Measurements from ENCODE around the gene BAG1.

The BAG1 gene

DNA sequence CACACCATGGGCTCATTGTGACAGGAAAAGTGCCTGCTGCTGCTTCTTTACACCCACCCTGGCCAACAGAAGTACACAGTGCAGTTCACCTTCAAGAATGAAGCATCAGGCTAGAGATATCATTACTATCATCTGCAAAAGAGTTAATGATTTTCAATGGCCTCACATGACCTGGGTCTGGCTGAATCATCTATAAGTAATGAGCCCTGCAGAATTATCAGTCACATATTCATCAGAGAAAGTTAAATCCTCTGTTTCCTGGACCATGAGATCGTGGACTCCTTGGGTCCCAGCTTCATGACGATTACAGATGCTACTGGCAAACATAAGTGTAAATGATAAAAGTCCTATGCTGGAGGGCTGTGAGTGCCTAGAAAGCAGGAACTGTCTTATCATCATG, 8.3 kb downstream of the BAG1 start:
- Histone ChIP-seq H3K4me2 (ENCODE audit: low read length, poor library complexity, severe bottlenecking) (no peak overlapping the region), H3K23ac (ENCODE audit: low read length in 2 of 2) (no peak overlapping the region), H2AK5ac (ENCODE audit: low read length, severe bottlenecking) (no peak overlapping the region), H2BK120ac (ENCODE audit: low read depth, low read length) (no peak overlapping the region), H2AFZ (ENCODE audit: low read depth, low read length) (no peak overlapping the region), H2BK15ac (ENCODE audit: low read depth, poor library complexity, severe bottlenecking) (no peak overlapping the region), H3K27me3 (ENCODE audit: control insufficient read depth in 1 of 2, insufficient read depth in 1 of 2, low read length in 2 of 2) (no peaks in the 10 kb centered on the region), H3K4me1 (ENCODE audit: control insufficient read depth, insufficient read depth, low read depth, low read length) (peaks cover 5% of the 10 kb centered on the region), H3K4me3 (ENCODE audit: insufficient read depth in 1 of 2, low read depth in 1 of 2, low read length in 2 of 2) (no peak overlapping the region), H3K27ac (ENCODE audit: low read length, poor library complexity, severe bottlenecking) (no peak overlapping the region), H4K8ac (ENCODE audit: low read length) (no peak overlapping the region), H3K4ac (ENCODE audit: low read depth in 1 of 2, low read length in 2 of 2) (no peak overlapping the region), H2BK12ac (ENCODE audit: low read length in 2 of 2) (no peak overlapping the region), H4K91ac (ENCODE audit: low read length) (no peak overlapping the region), H3K9me3 (ENCODE audit: control insufficient read depth, low read length) (no peaks in the 10 kb centered on the region), H3K18ac (ENCODE audit: low read depth in 1 of 2, low read length in 2 of 2) (no peak overlapping the region), H3K9ac (ENCODE audit: low read length) (no peak overlapping the region), H3K14ac (ENCODE audit: low read length in 2 of 2) (no peak overlapping the region), H2BK5ac (ENCODE audit: low read depth, low read length, poor library complexity, severe bottlenecking) (no peak overlapping the region), H3K79me1 (replicated peaks; ENCODE audit: low read length, poor library complexity, severe bottlenecking) (peaks cover 16% of the 10 kb centered on the region), H3K36me3 (ENCODE audit: control insufficient read depth in 1 of 2, insufficient read depth in 2 of 2, low read depth in 1 of 2, low read length in 2 of 2) (peaks cover 28 to 90% of the 10 kb centered on the region in 2 experiments)
- DNase-seq = no peak
- 100% methylated on average over 2 of the region's 2 CpGs for WGBS

DNA sequence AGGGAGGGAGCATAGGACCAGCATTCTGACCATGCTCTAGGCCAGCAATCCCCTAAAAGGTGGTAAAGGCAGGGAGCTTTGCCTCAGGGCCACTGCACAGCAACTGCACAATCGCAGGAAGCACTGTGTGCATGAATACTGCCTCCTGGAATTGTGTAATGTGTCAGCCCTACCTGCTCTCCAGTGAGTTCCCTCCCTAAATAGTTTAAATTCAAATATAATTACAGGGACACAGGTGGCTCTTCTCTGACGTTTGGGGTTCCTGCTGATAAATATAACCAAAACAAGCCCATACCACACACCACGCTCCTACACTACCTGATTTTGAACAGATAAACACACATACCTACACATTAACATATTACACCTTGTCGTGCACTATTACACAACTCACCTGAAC, 9.0 kb downstream of the BAG1 start:
- Histone ChIP-seq H3K9me3 (ENCODE audit: control insufficient read depth, low read length) (no peaks in the 10 kb centered on the region), H3K4me1 (ENCODE audit: control insufficient read depth, insufficient read depth, low read depth, low read length) (peaks cover 7% of the 10 kb centered on the region), H3K18ac (ENCODE audit: low read depth in 1 of 2, low read length in 2 of 2) (no peak overlapping the region), H3K4me3 (ENCODE audit: insufficient read depth in 1 of 2, low read depth in 1 of 2, low read length in 2 of 2) (no peak overlapping the region), H2BK15ac (ENCODE audit: low read depth, poor library complexity, severe bottlenecking) (no peak overlapping the region), H2AFZ (ENCODE audit: low read depth, low read length) (no peak overlapping the region), H2AK5ac (ENCODE audit: low read length, severe bottlenecking) (no peak overlapping the region), H2BK5ac (ENCODE audit: low read depth, low read length, poor library complexity, severe bottlenecking) (no peak overlapping the region), H3K79me1 (replicated peaks; ENCODE audit: low read length, poor library complexity, severe bottlenecking) (peaks cover 16% of the 10 kb centered on the region), H3K9ac (ENCODE audit: low read length) (no peak overlapping the region), H3K4ac (ENCODE audit: low read depth in 1 of 2, low read length in 2 of 2) (no peak overlapping the region), H4K91ac (ENCODE audit: low read length) (no peak overlapping the region), H2BK120ac (ENCODE audit: low read depth, low read length) (no peak overlapping the region), H3K36me3 (ENCODE audit: control insufficient read depth in 1 of 2, insufficient read depth in 2 of 2, low read depth in 1 of 2, low read length in 2 of 2) (peaks cover 28 to 83% of the 10 kb centered on the region in 2 experiments), H3K4me2 (ENCODE audit: low read length, poor library complexity, severe bottlenecking) (no peak overlapping the region), H3K27ac (ENCODE audit: low read length, poor library complexity, severe bottlenecking) (no peak overlapping the region), H3K23ac (ENCODE audit: low read length in 2 of 2) (no peak overlapping the region), H2BK12ac (ENCODE audit: low read length in 2 of 2) (no peak overlapping the region), H3K14ac (ENCODE audit: low read length in 2 of 2) (no peak overlapping the region), H4K8ac (ENCODE audit: low read length) (peak overlapping the region; percentile 12), H3K27me3 (ENCODE audit: control insufficient read depth in 1 of 2, insufficient read depth in 1 of 2, low read length in 2 of 2) (no peaks in the 10 kb centered on the region)
- DNase-seq = no peak
- WGBS = 93% methylated on average over 3 of the region's 4 CpGs

- Histone ChIP-seq H3K14ac (ENCODE audit: low read length in 2 of 2) (no peak overlapping the region), H3K36me3 (ENCODE audit: control insufficient read depth in 1 of 2, insufficient read depth in 2 of 2, low read depth in 1 of 2, low read length in 2 of 2) (peaks cover 28 to 78% of the 10 kb centered on the region in 2 experiments), H3K27me3 (ENCODE audit: control insufficient read depth in 1 of 2, insufficient read depth in 1 of 2, low read length in 2 of 2) (no peaks in the 10 kb centered on the region), H2BK120ac (ENCODE audit: low read depth, low read length) (no peak overlapping the region), H2AK5ac (ENCODE audit: low read length, severe bottlenecking) (no peak overlapping the region), H3K9ac (ENCODE audit: low read length) (no peak overlapping the region), H2AFZ (ENCODE audit: low read depth, low read length) (no peak overlapping the region), H3K9me3 (ENCODE audit: control insufficient read depth, low read length) (no peaks in the 10 kb centered on the region), H2BK12ac (ENCODE audit: low read length in 2 of 2) (no peak overlapping the region), H3K18ac (ENCODE audit: low read depth in 1 of 2, low read length in 2 of 2) (no peak overlapping the region), H3K23ac (ENCODE audit: low read length in 2 of 2) (no peak overlapping the region), H4K8ac (ENCODE audit: low read length) (peak overlapping the region; percentile 12), H3K27ac (ENCODE audit: low read length, poor library complexity, severe bottlenecking) (no peak overlapping the region), H4K91ac (ENCODE audit: low read length) (no peak overlapping the region), H3K79me1 (replicated peaks; ENCODE audit: low read length, poor library complexity, severe bottlenecking) (peaks cover 13% of the 10 kb centered on the region), H2BK15ac (ENCODE audit: low read depth, poor library complexity, severe bottlenecking) (no peak overlapping the region), H2BK5ac (ENCODE audit: low read depth, low read length, poor library complexity, severe bottlenecking) (no peak overlapping the region), H3K4me3 (ENCODE audit: insufficient read depth in 1 of 2, low read depth in 1 of 2, low read length in 2 of 2) (no peak overlapping the region), H3K4me2 (ENCODE audit: low read length, poor library complexity, severe bottlenecking) (no peak overlapping the region), H3K4me1 (ENCODE audit: control insufficient read depth, insufficient read depth, low read depth, low read length) (peaks cover 8% of the 10 kb centered on the region), H3K4ac (ENCODE audit: low read depth in 1 of 2, low read length in 2 of 2) (no peak overlapping the region)
- DNase-seq = no peak
- 96% methylated on average over 8 of the region's 8 CpGs for WGBS
These were observed 9.5 kb downstream of the BAG1 start for GRCh38 chr9:33255014-33255413.

DNA sequence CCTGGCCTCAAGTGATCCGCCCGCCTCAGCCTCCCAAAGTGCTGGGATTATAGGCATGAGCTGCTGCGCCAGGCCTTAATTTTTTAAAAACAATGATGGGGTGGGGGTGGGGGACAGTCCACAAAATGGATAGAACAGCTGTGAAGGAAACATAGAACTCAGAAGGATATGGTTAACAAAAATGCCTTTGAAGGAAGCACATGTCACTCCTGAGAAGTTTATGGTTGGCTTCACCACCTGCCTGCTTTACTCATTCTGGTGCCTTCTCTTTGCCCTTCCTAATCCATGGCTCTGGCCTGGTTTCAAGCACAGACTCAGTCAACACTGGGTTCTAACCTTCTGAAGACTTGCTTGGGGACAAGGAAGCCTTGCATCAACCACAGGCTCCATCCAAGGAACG, 10.3 kb downstream of the BAG1 start:
- Histone ChIP-seq H3K4ac (ENCODE audit: low read depth in 1 of 2, low read length in 2 of 2) (no peak overlapping the region), H3K23ac (ENCODE audit: low read length in 2 of 2) (no peak overlapping the region), H2AK5ac (ENCODE audit: low read length, severe bottlenecking) (no peak overlapping the region), H3K9me3 (ENCODE audit: control insufficient read depth, low read length) (no peaks in the 10 kb centered on the region), H3K4me2 (ENCODE audit: low read length, poor library complexity, severe bottlenecking) (no peak overlapping the region), H3K79me1 (replicated peaks; ENCODE audit: low read length, poor library complexity, severe bottlenecking) (peaks cover 6% of the 10 kb centered on the region), H3K14ac (ENCODE audit: low read length in 2 of 2) (no peak overlapping the region), H2BK12ac (ENCODE audit: low read length in 2 of 2) (no peak overlapping the region), H4K91ac (ENCODE audit: low read length) (no peak overlapping the region), H2BK15ac (ENCODE audit: low read depth, poor library complexity, severe bottlenecking) (no peak overlapping the region), H3K4me3 (ENCODE audit: insufficient read depth in 1 of 2, low read depth in 1 of 2, low read length in 2 of 2) (no peak overlapping the region), H3K27ac (ENCODE audit: low read length, poor library complexity, severe bottlenecking) (no peak overlapping the region), H3K18ac (ENCODE audit: low read depth in 1 of 2, low read length in 2 of 2) (no peak overlapping the region), H3K4me1 (ENCODE audit: control insufficient read depth, insufficient read depth, low read depth, low read length) (peaks cover 8% of the 10 kb centered on the region), H3K9ac (ENCODE audit: low read length) (no peak overlapping the region), H2BK5ac (ENCODE audit: low read depth, low read length, poor library complexity, severe bottlenecking) (no peak overlapping the region), H3K36me3 (ENCODE audit: control insufficient read depth in 1 of 2, insufficient read depth in 2 of 2, low read depth in 1 of 2, low read length in 2 of 2) (peaks cover 25 to 70% of the 10 kb centered on the region in 2 experiments), H2BK120ac (ENCODE audit: low read depth, low read length) (no peak overlapping the region), H2AFZ (ENCODE audit: low read depth, low read length) (no peak overlapping the region), H3K27me3 (ENCODE audit: control insufficient read depth in 1 of 2, insufficient read depth in 1 of 2, low read length in 2 of 2) (no peaks in the 10 kb centered on the region), H4K8ac (ENCODE audit: low read length) (no peak overlapping the region)
- DNase-seq = no peak
- WGBS = over 99% methylated on average over 4 of the region's 4 CpGs
